ENCODE data around the gene GMPPB.
"Not testable (repeated sequence)": the region's sequence is repeated elsewhere in the genome, so short reads cannot be mapped to it uniquely, and the experiment has no call there.

GMPPB gene

GRCh38 chr3:49761661-49762060 is 37.9 kb upstream of the GMPPB start:
- no peak for DNase-seq (ENCODE audit: low read depth)
- H3K4me3 ChIP-seq (ENCODE audit: low read length): no peak overlapping the region
- no peak for TF ChIP-seq CTCF (IDR thresholded peaks at IDR 0.05; ENCODE audit: insufficient read depth, low read depth, low read length, missing control alignments)

- DNase-seq (ENCODE audit: low read depth): no peak
- no peak for TF ChIP-seq CTCF (IDR thresholded peaks at IDR 0.05; ENCODE audit: insufficient read depth, low read depth, low read length, missing control alignments)
- H3K4me3 ChIP-seq (ENCODE audit: low read length): no peak overlapping the region
Observed at GRCh38 chr3:49759226-49759625, 35.5 kb upstream of the GMPPB start.

GRCh38 chr3:49757197-49757596 is 33.4 kb upstream of the GMPPB start:
- no peak for DNase-seq (ENCODE audit: low read depth)
- no peak overlapping the region for H3K4me3 ChIP-seq (ENCODE audit: low read length)
- no peak for TF ChIP-seq CTCF (IDR thresholded peaks at IDR 0.05; ENCODE audit: insufficient read depth, low read depth, low read length, missing control alignments)

GRCh38 chr3:49756036-49756435 is 32.3 kb upstream of the GMPPB start:
- no peak overlapping the region for H3K4me3 ChIP-seq (ENCODE audit: low read length)
- no peak for DNase-seq (ENCODE audit: low read depth)
- TF ChIP-seq CTCF (IDR thresholded peaks at IDR 0.05; ENCODE audit: insufficient read depth, low read depth, low read length, missing control alignments): no peak

- peak; percentile 4 for DNase-seq (ENCODE audit: low read depth)
- H3K4me3 ChIP-seq (ENCODE audit: low read length): no peak overlapping the region
- TF ChIP-seq CTCF (IDR thresholded peaks at IDR 0.05; ENCODE audit: insufficient read depth, low read depth, low read length, missing control alignments): no peak
Observed at GRCh38 chr3:49754536-49754935, 30.8 kb upstream of the GMPPB start.

GRCh38 chr3:49751501-49751900 is 27.8 kb upstream of the GMPPB start:
- DNase-seq (ENCODE audit: low read depth): no peak
- no peak overlapping the region for H3K4me3 ChIP-seq (ENCODE audit: low read length)
- no peak for TF ChIP-seq CTCF (IDR thresholded peaks at IDR 0.05; ENCODE audit: insufficient read depth, low read depth, low read length, missing control alignments)

- no peak for DNase-seq (ENCODE audit: low read depth)
- no peak overlapping the region for H3K4me3 ChIP-seq (ENCODE audit: low read length)
- no peak for TF ChIP-seq CTCF (IDR thresholded peaks at IDR 0.05; ENCODE audit: insufficient read depth, low read depth, low read length, missing control alignments)
Observed at GRCh38 chr3:49750056-49750455, 26.3 kb upstream of the GMPPB start.

- H3K4me3 ChIP-seq (ENCODE audit: low read length); DNase-seq (ENCODE audit: low read depth): not testable (repeated sequence)
Observed at GRCh38 chr3:49748874-49749273, 25.1 kb upstream of the GMPPB start.

Measured in epithelial cell of esophagus (primary cell).